Measurements from ENCODE around the gene NFKB2. TPM values are rescaled to one million over a fixed set of nuclear protein-coding genes. Genes with fewer than 3 reads are reported as not detected.

NFKB2 gene
- total RNA-seq, 1 experiment from 2014 or later = 64.7 TPM

DNA sequence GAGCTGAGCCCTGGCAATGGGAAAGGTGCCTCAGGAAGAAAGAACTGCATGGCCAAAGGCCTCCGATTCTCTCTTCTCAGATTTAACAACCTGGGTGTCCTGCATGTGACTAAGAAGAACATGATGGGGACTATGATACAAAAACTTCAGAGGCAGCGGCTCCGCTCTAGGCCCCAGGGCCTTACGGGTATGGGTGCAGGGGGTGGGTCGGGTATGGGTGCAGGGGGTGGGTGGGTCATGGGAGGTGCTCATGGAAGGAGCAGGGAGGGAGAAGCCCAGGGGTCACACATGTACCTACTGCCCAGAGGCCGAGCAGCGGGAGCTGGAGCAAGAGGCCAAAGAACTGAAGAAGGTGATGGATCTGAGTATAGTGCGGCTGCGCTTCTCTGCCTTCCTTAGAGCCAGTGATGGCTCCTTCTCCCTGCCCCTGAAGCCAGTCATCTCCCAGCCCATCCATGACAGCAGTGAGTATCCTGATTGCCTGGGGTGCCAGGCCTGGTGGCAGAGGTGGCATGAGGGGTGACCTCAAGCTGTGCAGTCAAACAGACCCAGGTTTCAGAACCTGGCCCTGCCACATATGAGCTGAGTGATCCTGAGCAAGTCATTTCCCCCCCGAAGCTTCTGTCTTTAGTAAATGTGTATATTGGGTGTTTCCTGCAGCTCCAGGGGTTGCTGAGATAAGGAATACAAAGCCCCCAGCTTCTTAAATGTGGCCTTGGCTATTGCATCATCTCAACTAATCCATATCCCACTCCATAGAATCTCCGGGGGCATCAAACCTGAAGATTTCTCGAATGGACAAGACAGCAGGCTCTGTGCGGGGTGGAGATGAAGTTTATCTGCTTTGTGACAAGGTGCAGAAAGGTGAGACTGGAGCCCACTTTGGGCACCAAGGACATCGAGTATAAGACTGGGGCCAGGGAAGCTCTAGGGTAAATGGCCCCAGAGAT, 2.0 kb downstream of the NFKB2 start:
- Mint-ChIP-seq H3K4me3 (ENCODE audit: low read depth, unreplicated experiment) (peak overlapping the region; percentile 90), H3K27ac (ENCODE audit: unreplicated experiment) (no peak overlapping the region), H3K36me3 (ENCODE audit: insufficient read depth, unreplicated experiment) (peaks cover 52% of the 10 kb centered on the region), H3K4me1 (ENCODE audit: low read depth, unreplicated experiment) (peaks cover 12% of the 10 kb centered on the region), H3K27me3 (ENCODE audit: unreplicated experiment) (no peaks in the 10 kb centered on the region), H3K9me3 (ENCODE audit: low read depth, unreplicated experiment) (no peaks in the 10 kb centered on the region)
- no peak for TF ChIP-seq CTCF (IDR thresholded peaks at IDR 0.05; ENCODE audit: unreplicated experiment)
- no TSS peak for BruUV-seq (replicated peaks)
- DNase-seq = no peak
- CTCF ChIA-PET = no interaction called here
- intact Hi-C loops (cut with micrococcal nuclease; ENCODE audit: unreplicated experiment) = no loop called here

DNA sequence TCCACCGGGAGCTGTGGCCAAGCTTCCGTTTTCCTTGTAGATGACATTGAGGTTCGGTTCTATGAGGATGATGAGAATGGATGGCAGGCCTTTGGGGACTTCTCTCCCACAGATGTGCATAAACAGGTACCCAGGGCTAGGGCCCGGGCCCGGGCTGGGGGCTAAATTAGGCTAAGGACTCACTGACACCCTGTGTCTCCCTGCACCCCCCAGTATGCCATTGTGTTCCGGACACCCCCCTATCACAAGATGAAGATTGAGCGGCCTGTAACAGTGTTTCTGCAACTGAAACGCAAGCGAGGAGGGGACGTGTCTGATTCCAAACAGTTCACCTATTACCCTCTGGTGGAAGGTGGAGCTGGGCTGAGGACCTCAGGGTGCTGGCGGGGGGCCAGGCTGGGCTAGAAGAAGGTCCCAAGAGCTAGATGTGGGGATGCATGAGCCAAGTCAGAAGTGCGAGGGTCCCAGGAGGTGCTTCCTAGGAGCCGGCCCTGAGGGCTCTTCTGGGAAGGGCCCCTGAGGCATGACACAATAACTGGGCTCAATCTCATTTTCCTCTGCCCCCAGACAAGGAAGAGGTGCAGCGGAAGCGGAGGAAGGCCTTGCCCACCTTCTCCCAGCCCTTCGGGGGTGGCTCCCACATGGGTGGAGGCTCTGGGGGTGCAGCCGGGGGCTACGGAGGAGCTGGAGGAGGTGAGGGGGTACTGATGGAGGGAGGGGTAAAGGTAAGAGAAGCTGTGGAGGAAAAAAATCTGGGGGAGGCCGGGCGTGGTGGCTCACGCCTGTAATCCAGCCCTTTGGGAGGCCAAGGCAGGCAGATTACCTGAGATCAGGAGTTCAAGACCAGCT, 2.9 kb downstream of the NFKB2 start:
- DNase-seq = no peak
- intact Hi-C loops (cut with micrococcal nuclease; ENCODE audit: unreplicated experiment) = no loop called here
- no TSS peak for BruUV-seq (replicated peaks)
- CTCF ChIA-PET = no interaction called here
- TF ChIP-seq CTCF (IDR thresholded peaks at IDR 0.05; ENCODE audit: unreplicated experiment) = no peak
- Mint-ChIP-seq H3K4me3 (ENCODE audit: low read depth, unreplicated experiment) (no peak overlapping the region), H3K36me3 (ENCODE audit: insufficient read depth, unreplicated experiment) (peaks cover 52% of the 10 kb centered on the region), H3K27me3 (ENCODE audit: unreplicated experiment) (no peaks in the 10 kb centered on the region), H3K27ac (ENCODE audit: unreplicated experiment) (no peak overlapping the region), H3K9me3 (ENCODE audit: low read depth, unreplicated experiment) (no peaks in the 10 kb centered on the region), H3K4me1 (ENCODE audit: low read depth, unreplicated experiment) (peaks cover 12% of the 10 kb centered on the region)

DNA sequence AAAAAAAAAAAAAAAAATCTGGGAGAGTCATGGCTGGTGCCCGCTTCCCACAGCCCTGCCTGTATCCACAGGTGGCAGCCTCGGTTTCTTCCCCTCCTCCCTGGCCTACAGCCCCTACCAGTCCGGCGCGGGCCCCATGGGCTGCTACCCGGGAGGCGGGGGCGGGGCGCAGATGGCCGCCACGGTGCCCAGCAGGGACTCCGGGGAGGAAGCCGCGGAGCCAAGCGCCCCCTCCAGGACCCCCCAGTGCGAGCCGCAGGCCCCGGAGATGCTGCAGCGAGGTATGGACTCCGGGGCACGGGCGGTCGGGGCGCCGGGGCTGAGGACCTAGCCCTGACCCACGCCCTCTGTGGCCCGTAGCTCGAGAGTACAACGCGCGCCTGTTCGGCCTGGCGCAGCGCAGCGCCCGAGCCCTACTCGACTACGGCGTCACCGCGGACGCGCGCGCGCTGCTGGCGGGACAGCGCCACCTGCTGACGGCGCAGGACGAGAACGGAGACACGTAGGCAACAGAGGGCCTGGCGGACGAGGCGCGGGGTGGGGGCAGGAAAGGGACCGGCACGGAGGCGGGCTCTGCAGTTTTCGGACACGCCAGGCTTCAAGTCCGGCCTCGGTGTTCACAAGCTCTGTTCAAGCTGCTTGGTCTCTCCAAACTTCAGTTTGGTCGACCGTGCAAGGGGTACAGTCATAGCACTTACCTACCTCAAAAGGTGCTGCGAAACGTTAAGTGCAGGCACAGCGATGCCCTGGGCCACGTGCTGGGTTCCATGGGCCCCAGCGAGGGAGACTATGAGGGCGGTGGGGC, 3.9 kb downstream of the NFKB2 start:
- no peak for TF ChIP-seq CTCF (IDR thresholded peaks at IDR 0.05; ENCODE audit: unreplicated experiment)
- no peaks in the 10 kb centered on the region for H3K27me3 Mint-ChIP-seq (ENCODE audit: unreplicated experiment)
- no peak for DNase-seq
- intact Hi-C loops (cut with micrococcal nuclease; ENCODE audit: unreplicated experiment) = no loop called here
- BruUV-seq (replicated peaks) = no TSS peak
- no peaks in the 10 kb centered on the region for H3K9me3 Mint-ChIP-seq (ENCODE audit: low read depth, unreplicated experiment)
- peaks cover 43% of the 10 kb centered on the region for H3K36me3 Mint-ChIP-seq (ENCODE audit: insufficient read depth, unreplicated experiment)
- no peak overlapping the region for H3K27ac Mint-ChIP-seq (ENCODE audit: unreplicated experiment)
- CTCF ChIA-PET = no interaction called here
- H3K4me3 Mint-ChIP-seq (ENCODE audit: low read depth, unreplicated experiment) = no peak overlapping the region
- H3K4me1 Mint-ChIP-seq (ENCODE audit: low read depth, unreplicated experiment) = peaks cover 12% of the 10 kb centered on the region

- CTCF ChIA-PET = no interaction called here
- Mint-ChIP-seq H3K36me3 (ENCODE audit: insufficient read depth, unreplicated experiment) (peaks cover 36% of the 10 kb centered on the region), H3K4me3 (ENCODE audit: low read depth, unreplicated experiment) (no peak overlapping the region), H3K9me3 (ENCODE audit: low read depth, unreplicated experiment) (no peaks in the 10 kb centered on the region), H3K27me3 (ENCODE audit: unreplicated experiment) (no peaks in the 10 kb centered on the region), H3K27ac (ENCODE audit: unreplicated experiment) (peak overlapping the region; percentile 39), H3K4me1 (ENCODE audit: low read depth, unreplicated experiment) (peaks cover 12% of the 10 kb centered on the region)
- DNase-seq = no peak
- TF ChIP-seq CTCF (IDR thresholded peaks at IDR 0.05; ENCODE audit: unreplicated experiment) = no peak
- no TSS peak for BruUV-seq (replicated peaks)
- intact Hi-C loops (cut with micrococcal nuclease; ENCODE audit: unreplicated experiment) = no loop called here
These were observed 4.6 kb downstream of the NFKB2 start for GRCh38 chr10:102400076-102400475.

Measured in Calu3 (cell line).